GM19438 (cell line): ENCODE results near the gene CEBPE.

Experiments
- ATAC-seq: cut with Tn5 transposase; IDR thresholded peaks from one replicate; pipeline ENCODE4 v1.9.1; 2021; ENCODE audit warnings: low read depth; ENCODE audit not compliant: unreplicated experiment

CEBPE gene

GRCh38 chr14:23086565-23086964 lies 32.5 kb downstream of the CEBPE start:
- no peak for ATAC-seq

- no peak for ATAC-seq
Measured at GRCh38 chr14:23085458-23085857, 33.6 kb downstream of the CEBPE start.

GRCh38 chr14:23080474-23080873 lies 38.6 kb downstream of the CEBPE start:
- no peak for ATAC-seq

- ATAC-seq: no peak
Measured at GRCh38 chr14:23079716-23080115, 39.3 kb downstream of the CEBPE start.

GRCh38 chr14:23078692-23079116 lies 40.4 kb downstream of the CEBPE start:
- no peak for ATAC-seq

- ATAC-seq: no peak
Measured at GRCh38 chr14:23077962-23078361, 41.1 kb downstream of the CEBPE start.

GRCh38 chr14:23076785-23077408 lies 42.2 kb downstream of the CEBPE start:
- no peak for ATAC-seq

GRCh38 chr14:23074906-23075305 lies 44.1 kb downstream of the CEBPE start:
- no peak for ATAC-seq

- ATAC-seq: no peak
Measured at GRCh38 chr14:23071921-23072539, 47.0 kb downstream of the CEBPE start.

GRCh38 chr14:23071244-23071920 lies 47.7 kb downstream of the CEBPE start:
- ATAC-seq: peak; percentile 81

GRCh38 chr14:23070262-23071129 lies 48.6 kb downstream of the CEBPE start:
- ATAC-seq: no peak

- ATAC-seq: no peak
Measured at GRCh38 chr14:23069413-23069806, 49.6 kb downstream of the CEBPE start.

- peak; percentile 66 for ATAC-seq
Measured at GRCh38 chr14:23068789-23069412, 50.2 kb downstream of the CEBPE start.

GRCh38 chr14:23067847-23068788 lies 50.9 kb downstream of the CEBPE start:
- ATAC-seq: no peak
